GM18870 (cell line): Measurements from ENCODE around the gene RFX4.
A peak's percentile ranks its signal among the peaks of the same experiment; 100 is the strongest.

Experiments
- ATAC-seq: cut with Tn5 transposase; IDR thresholded peaks from one replicate; pipeline ENCODE4 v1.9.1; 2021; ENCODE audit warnings: moderate library complexity; ENCODE audit not compliant: unreplicated experiment

The RFX4 gene

DNA sequence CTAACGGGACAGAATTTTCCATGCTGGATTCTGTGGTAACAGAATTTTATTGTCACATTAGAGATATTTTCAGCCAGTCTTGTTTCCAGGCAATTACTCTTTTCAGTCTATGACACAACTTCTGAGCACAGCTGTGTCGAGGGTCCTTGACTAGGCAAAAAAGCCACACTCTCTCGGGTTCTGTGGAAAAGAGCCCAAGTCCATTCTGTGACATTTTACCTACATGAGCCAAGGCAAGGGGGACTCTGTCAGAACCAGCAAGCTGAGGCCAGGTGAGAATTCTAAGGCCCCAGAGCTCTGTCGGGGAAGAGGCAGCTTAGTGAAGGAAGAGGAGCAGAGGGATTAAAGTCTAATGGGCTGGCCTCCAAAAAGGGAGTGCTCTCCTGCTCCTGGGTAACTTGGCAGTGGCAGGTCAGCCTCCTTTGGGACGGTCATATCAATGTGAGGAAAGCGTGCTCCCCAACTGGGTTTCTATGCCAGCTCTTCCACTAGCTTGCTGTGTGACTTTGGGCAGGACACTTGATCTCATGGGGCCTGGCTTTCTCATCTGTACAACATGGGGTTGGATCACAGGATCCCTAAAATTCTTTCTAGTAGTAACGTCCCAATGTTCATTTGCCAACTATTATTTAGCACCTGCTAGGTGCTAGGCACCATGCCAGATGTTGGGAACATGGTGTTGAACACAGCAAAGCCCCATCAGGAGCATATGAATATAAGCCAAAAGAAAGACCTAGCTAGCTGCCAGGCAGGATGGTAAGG is 175.7 kb downstream of the RFX4 start:
- no peak for ATAC-seq

DNA sequence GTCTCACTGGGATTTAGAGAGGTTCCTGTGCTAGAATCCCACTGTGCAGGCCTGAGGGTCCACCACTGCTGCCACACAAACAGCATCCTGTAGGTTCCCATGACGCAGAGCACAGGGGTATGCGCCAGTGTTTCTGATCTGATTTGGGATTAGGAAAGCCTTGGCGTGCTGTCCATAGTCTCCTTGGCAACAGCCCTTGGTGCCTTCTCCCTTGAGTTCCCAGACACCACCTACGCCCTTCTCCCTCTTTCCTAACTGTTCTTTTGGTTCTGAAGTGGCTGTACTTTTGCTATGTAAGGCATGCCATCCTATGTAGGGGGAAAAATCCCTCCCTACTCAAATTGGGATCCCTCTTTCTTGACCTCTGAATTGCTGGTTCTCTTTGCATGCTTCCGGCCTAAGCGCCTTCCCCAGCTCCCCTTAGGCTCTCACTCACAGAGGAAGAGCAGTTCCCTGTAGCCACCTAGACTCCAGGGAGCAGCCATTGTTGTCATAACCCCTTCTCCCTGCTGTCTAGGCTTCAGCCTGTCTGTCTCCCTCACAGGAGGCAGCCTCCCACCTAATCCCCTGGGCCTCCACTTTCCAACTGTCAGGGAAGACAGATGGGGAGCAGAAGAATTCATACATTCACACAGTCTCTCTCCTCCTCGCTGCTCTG is 176.9 kb downstream of the RFX4 start:
- no peak for ATAC-seq

GRCh38 chr12:106760184-106760531 is 177.4 kb downstream of the RFX4 start:
- peak; percentile 93 for ATAC-seq

DNA sequence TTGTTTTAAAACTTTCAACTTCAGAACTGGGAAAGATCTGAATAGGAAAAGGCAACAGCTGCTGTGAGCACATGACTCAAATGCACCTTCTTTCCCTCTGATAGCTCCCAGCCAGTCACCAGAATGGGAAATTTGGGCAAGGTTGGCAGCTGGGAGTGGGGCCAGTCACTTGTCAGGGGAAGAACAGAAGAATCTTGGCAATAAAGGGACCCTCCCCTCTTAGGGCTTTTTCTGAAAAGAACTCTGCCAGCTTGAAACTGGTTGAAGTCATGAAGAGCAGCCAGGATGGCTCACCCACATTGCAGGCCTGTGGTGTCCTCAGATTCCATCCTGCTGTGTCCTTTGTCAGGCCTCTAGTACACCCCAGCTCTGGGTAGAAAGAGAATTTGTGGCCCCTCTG is 181.4 kb downstream of the RFX4 start:
- no peak for ATAC-seq

DNA sequence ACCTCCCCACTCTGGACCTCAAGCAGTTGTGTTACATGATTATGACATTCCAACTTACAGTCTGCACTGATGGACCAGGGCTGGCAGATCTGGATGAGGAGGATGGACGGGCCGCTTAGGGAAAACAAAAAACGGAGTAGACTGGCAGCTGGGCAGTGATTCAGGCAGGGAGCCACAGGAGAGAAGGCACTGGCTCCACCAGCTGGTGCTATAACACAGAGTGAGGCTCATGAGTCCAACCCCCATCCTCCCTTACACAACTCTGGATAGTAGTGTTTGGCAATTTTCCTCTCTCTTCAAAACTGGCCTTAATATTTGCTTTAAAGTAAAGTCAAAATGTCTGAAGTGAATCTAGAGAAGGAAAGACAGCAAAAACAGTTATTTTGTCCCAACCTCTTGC is 181.9 kb downstream of the RFX4 start:
- ATAC-seq = no peak

DNA sequence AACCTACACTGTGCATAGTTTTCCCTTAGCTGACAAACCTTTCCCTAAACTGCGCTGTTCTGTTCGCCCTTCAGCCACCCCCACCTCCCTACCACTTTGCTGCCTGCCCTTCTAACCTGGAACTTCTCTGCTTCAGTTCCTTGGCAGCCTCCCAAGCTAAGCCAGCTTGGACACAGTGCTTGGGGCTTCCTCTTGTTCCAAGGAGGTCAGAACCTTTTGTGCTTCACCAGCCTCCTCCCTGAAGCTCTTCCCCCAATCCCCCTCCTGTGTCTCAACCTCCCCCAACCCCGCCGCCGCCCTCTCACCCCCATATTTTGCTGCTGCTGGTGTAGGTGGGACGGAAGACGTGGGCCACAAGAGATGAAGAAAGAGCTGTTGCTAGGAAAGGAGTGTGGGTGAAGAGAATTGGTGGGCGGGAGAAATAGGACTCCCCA is 183.6 kb downstream of the RFX4 start:
- ATAC-seq = no peak

DNA sequence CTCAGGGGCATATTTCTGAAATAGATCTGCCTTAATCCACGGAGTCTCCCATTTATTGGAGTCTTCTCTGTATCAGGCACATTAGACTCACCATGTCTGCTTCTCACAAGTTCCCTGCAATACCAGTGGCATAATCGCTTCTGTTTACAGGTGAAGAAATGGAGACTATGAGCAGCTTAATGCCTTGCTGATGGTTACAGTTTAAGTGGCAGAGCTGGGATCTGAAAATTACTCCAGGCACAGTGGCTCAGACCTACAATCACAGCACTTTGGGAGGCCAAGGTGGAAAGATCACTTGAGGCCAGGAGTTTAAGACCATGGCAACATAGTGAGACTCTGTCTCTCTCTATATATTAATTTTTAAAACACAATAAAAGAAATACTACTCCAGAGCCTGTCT is 184.4 kb downstream of the RFX4 start:
- ATAC-seq = no peak

DNA sequence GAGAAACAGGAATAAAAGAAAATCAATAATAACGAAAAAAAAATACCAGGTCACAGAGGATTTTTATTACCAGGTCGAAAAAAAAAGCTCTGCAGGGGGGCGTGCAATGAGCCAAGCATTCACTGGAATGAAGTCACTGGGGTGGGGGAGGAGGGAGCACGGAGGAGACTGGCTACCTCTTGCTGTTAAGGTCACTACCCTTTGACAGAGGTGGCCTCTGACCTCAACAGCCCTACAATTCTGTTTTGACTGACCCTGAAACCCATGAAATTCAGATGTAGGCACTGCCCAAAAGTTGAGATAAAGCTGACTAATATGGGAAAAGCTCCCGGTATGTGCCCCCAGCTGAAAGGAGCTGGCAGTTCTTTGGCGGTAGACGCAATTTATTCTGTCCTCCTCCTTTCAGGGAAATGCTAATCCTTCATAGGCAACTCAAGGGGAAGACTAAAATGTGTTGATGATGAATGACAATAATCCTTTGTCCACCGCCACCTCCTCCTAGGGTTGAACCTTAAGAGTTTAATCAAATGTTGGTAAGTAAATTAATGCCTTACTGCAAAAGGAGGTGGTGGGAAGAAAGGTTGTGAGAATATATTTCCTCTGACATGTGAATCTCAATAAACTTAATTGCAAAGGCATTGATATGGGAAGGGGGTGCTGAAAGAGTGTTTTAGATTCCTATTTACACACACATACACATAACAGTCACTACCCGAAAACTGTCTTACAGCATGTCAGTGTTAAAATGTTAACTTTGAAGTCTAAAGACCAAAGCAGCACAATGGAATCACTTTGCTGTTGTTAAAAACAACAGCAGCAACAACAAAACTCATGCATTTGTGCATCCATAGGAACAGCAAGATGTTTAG is 185.4 kb downstream of the RFX4 start:
- ATAC-seq = no peak

DNA sequence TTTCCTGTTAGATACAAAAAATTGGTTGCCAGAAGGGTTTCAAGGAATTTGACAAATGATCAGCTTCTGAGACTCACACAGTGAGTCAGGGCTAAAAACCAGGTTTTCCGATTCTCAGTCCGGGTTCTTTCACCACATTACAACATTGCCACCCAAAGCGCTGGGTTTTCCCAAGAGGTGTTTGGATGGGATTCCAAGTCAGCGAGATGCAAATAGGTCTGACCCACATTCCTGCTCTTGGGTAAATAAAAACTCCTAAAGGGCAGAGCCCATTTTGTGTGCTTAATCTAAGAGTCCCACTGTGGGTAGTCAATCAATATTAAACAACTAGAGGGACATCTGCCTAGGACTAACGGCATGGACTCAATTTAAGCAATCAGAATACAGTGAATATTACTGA is 186.3 kb downstream of the RFX4 start:
- ATAC-seq = no peak

GRCh38 chr12:106769546-106769945 is 186.7 kb downstream of the RFX4 start:
- no peak for ATAC-seq

DNA sequence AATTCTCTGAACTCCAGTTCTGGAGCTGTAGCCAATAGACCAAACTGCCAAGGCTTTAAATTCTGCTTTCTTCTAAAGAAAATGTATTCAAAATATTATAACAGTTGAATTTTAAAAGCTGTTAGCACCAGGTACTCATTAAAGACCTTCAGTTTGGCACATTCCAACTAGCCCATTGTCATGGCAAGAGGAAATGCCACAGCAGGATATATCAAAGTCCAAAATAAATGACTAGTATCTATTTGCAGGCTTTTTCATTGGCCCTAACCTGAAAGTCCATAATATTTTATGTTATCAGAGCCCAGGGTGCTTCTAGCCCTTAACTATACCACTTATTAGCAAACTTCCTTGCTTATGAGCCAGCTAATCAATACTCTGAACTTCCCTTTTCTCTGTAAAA is 188.6 kb downstream of the RFX4 start:
- ATAC-seq = no peak

GRCh38 chr12:106773286-106774004 is 190.6 kb downstream of the RFX4 start:
- no peak for ATAC-seq

- ATAC-seq = peak; percentile 95
Observed at GRCh38 chr12:106774005-106774807, 191.4 kb downstream of the RFX4 start, which contains the start of gene RIC8B. Gene RIC8B, plus strand, starts transcription at chr12:106774682. Its CDS starts 64 bp downstream, at chr12:106774746.

DNA sequence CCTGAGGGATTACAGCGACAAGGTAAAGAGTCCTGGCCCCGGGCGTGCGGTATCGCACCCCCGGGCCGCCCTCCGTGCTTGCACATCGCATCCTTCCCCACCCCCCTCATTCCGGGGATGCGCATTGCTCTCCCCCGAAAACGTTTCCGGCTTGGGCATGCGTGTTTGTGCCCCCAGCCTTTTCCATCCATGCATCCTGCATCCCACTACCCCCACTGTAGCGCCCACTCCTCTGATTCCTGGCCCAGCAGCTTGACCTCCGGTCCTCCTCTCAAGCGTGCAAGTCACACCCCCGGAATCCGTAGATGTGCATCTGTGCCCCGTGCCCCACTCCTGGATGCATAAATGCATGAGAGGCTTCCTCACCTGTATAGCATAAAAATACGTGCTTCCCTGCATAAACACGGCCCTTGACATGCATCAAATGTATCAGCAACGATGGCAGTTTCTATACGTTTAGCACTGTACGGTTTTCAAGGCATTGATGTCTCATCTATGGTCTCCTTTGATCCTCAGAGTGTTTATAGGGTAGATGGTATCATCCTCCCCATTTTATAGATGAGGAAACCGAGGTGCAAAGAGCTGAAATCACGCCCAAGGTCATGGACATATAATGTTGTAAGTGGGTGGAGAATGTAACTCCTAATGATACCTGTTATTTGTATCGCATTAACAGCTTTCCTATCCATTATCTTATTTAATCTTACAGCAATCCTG is 192.2 kb downstream of the RFX4 start:
- ATAC-seq = no peak

DNA sequence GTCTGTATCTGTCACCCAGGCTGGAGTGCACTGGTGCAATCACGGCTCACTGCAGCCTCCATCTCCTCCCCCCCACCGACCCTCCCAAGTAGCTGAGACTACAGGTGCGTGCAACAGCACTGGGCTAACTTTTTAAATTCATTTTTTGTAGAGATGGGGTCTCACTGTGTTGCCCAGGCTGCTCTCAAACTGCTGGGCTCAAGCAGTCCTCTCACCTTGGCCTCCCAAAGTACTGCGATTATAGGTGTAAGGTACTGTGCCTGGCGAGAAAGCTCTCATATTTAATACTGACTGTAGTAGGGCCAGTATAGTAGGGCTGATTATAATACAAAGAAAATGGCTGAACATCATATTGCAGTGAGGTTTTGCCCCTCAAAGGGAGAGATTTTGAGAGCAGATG is 194.1 kb downstream of the RFX4 start:
- ATAC-seq = no peak

DNA sequence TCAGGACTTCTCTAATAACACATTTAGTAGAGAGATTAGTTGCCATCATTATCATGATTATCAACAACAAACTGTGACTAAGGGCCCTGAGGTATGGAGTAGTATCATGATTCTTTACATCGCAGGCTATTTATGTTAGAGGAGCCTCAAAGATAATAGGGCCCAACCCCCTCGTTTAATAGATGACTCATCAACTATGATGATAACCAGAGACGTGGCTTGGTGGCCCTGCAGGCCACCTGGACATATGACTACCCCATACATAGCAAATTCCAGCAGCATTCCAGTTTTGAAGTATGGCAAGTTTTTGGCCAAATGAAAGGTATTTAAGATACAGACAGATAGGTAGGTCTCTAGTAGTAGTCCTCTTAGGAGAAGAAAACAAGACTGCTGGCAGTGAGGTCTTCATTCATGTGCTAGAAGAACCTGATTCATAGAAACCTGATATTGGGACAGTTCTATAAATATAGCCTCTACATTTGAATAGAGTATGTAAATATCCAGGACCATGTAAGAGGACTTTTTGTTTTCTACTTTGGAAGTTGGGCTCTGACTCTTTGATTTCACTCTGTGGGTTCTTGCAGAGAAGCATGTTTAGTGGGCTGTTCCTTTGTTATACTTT is 197.3 kb downstream of the RFX4 start:
- no peak for ATAC-seq

DNA sequence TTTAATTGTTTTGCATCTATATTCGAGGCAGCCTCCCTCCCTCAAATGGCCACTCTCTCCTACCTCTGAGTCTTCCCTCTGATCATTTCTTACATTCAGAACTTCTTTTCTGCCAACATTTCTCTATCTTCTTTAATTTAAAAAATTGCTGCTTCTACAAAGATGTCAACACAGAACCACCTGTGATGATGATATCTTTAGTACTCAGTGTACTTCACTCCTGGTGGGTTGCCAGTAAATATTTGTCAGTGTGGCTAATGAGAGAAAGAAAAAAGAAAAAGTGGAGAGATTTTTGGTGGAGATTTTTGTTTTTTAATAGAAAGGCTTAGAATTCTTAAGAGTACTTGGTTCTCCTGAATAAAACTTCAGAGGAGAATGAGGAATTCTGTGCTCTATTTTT is 199.8 kb downstream of the RFX4 start:
- ATAC-seq = no peak

GRCh38 chr12:106783515-106783914 is 200.7 kb downstream of the RFX4 start:
- ATAC-seq = no peak

DNA sequence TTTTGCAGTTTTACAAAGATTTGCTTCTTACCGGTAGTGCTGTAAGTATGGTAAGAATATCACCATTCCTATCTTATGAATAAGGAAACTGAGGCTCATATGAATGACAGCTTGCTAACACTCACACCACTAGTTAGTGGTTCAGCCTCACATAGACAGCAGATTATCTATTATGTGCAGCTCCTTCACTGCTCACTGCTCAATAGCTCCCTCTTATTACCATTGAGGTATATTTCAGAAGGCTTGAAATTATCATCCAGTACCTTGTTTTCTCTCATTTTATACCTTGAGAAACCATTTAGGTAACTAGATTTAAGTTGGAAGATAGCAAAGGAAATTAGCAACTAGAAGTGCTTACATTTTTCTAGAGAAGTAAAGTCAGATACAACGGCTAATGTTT is 207.2 kb downstream of the RFX4 start:
- no peak for ATAC-seq
